VCaP (cell line): ENCODE measurements around the gene RCSD1.

Experiments used
- H3K27ac ChIP-seq: fragments of 450-650 bp; 2 replicates; pipeline ENCODE4 v1.5.1; 2017
- TF ChIP-seq, protein P1 (sequence below): fragments of 450-650 bp; conservative IDR thresholded peaks from 2 replicates; pipeline ENCODE4 v1.5.1; 2017; ENCODE audit warnings: mild to moderate bottlenecking, moderate library complexity

The RCSD1 gene

DNA sequence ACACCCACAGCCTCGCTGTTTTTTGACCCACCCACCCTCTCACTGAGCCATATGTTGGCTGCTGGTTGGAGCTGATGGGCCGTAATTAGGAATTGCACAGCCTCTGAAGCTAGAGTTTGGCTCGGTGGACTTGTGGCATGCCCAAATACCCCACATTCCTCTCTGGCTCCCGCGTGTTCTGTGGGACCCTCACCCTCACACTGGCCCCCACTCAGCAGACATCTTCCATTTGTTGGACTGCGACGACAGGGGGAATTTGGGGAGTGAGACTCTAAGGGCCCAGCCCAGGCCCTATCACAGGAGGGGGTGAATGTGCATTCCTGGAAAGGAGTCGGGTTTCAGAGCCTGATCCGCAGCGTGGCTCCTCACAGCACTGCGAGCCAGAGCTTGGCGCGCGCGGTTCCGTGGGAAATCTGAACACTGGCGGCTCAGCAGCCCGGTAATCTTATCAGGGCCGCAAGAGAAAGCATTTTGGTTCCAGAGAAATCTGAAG, 5.2 kb downstream of the RCSD1 start:
- TF ChIP-seq, protein P1, sequence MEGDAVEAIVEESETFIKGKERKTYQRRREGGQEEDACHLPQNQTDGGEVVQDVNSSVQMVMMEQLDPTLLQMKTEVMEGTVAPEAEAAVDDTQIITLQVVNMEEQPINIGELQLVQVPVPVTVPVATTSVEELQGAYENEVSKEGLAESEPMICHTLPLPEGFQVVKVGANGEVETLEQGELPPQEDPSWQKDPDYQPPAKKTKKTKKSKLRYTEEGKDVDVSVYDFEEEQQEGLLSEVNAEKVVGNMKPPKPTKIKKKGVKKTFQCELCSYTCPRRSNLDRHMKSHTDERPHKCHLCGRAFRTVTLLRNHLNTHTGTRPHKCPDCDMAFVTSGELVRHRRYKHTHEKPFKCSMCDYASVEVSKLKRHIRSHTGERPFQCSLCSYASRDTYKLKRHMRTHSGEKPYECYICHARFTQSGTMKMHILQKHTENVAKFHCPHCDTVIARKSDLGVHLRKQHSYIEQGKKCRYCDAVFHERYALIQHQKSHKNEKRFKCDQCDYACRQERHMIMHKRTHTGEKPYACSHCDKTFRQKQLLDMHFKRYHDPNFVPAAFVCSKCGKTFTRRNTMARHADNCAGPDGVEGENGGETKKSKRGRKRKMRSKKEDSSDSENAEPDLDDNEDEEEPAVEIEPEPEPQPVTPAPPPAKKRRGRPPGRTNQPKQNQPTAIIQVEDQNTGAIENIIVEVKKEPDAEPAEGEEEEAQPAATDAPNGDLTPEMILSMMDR = no peak
- H3K27ac ChIP-seq = no peak overlapping the region

DNA sequence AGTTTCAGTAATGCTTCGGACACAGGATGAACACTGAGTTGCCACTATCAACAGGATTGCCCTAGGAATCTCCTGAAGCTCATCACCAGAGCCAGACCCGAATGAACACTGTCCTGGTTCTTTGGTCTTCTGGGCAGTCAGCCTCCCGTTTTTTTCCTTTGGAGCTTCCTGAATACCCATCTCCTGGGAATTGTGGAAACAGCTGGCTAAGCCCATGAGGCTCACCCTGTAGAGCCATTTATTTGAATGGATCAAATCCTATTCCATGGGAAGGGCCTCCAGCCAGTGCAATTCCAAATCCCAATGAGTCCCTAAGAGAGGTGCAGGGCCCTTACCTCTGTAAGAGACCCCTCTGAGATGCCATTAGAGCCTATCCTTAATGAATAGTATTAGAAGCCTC, 5.9 kb downstream of the RCSD1 start:
- H3K27ac ChIP-seq = no peak overlapping the region
- TF ChIP-seq, protein P1 = no peak

DNA sequence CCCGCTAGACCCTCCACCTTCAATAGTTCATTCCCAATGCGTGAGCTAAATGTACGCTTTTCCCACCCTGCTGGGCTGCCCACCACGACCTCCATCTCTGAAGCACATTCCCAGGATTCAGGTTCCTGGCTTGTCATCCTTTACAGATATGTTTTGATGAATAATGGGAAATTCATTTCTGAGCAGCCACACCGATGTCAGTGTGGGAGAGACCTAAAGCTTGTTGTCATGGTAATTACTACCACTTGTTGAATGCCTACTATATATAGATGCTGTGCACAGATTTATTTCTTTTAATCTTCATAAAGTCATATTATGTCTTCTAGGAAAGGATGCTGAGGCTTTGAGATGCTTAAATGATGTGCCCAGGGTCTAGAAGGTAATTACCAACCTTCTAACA, 8.0 kb downstream of the RCSD1 start:
- H3K27ac ChIP-seq = no peak overlapping the region
- TF ChIP-seq, protein P1 = no peak

DNA sequence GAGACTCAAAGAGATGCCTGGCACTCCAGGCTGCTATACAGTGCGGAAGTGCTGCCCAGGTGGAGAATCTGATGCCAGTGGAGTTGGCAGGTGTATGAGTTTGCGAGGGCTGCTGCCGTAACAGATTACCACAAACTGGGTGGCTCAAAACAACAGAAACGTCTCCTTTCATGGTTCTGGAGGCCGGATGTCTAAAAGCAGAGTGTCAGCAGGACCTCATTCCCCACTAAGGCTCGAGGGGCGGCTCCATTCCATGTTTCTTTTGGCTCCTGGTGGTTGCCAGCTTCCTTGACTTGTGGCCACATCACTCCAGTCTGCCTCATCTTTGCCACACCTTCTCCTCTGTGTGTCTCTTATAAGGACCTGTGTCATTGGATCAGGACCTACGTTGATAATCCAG, 10.0 kb downstream of the RCSD1 start:
- no peak overlapping the region for H3K27ac ChIP-seq

DNA sequence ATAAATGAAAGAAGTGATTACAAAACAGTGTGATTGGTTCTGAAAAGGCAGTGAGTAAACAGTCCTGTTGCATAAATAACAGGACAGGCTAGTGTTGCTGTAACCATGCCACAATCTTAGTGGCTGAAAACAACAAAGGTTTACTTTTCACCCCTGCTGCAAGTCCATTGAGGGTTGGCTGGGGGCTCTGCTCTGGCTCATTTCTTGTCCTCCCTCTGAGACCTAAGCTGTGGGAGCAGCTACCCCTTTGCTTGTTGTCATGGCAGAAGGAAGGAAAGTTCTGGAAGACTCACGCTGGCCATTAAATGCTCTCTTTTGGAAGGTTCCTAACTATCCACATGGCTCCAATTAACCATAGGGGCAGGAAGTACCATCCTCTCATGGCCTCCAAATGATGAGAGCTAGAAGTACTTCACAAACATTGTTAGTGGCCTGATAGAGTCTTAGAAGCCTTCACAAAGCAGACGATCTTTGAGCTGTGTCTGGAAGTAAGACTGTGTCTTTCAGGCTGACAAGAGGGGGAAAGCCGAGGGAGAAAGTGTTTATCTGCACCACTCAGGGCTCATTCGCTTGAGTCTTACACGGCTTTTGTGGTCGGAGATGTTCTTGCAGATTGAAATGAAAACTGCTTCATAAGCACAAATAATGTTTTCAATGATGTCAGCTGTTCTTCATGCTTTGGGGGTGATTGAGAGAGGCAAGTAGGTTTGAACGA, 11.9 kb downstream of the RCSD1 start:
- H3K27ac ChIP-seq = no peak overlapping the region
- TF ChIP-seq, protein P1 = no peak

More for the DNA sequence above, 10.0 kb downstream of the RCSD1 start:
- TF ChIP-seq, protein P1 = no peak

DNA sequence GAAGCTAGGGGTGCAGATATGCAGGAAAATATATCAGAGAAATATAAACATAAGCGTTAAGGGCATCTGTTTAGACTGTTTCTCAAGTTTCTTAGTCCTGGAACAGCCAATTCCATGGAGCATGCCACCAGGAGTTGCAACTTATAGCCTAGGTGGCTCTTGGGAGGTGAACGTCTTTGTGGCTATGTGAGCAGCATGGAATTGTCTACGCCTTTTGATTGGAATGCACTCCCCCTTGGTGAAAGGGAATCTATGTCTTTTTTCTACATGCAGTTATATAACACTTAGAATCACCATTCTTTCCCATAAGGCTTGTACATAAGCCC, 12.4 kb downstream of the RCSD1 start:
- TF ChIP-seq, protein P1 = no peak
- H3K27ac ChIP-seq = no peak overlapping the region

DNA sequence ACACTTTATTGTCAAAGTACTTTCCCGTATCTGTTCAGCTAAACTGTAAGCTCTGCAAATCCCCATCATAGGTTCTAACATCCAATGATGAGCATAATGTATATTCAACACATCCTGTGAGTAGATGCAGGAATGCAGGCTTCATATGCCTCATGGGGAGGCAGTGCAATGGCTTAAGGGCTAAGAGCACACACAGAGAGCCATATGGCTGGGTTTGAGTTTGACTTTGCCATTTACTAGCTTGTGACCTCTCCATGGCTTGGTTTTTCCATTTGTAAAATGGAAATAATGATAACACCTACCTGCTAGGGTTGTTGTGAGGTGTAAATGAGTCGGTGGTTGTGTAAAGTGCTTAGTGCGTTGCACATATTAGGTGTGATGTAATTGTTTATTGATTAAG, 13.4 kb downstream of the RCSD1 start:
- H3K27ac ChIP-seq = no peak overlapping the region
- TF ChIP-seq, protein P1 = no peak
